GM13977 (cell line): ENCODE measurements around the gene UGT2B15.
"Not testable (repeated sequence)": the region's sequence is repeated elsewhere in the genome, so short reads cannot be mapped to it uniquely, and the experiment has no call there.

Source experiments
- DNase-seq: peaks from one replicate; pipeline ENCODE4 v3.0.0; 2012; ENCODE audit warnings: low spot score
- in situ Hi-C: fragments of 300-500 bp; cut with MboI; formaldehyde crosslinking; loops from one replicate; pipeline ENCODE4 v1.12.0; 2022; ENCODE audit warnings: low sequenced_read_pairs, low pct_unique_long_range_greater_than_20kb, mixed read lengths, inconsistent platforms; ENCODE audit not compliant: unreplicated experiment
- TF ChIP-seq, protein P1 (sequence below): IDR thresholded peaks from 2 replicates; pipeline ENCODE4 v1.5.1; 2012; ENCODE audit warnings: mild to moderate bottlenecking, control low read depth; ENCODE audit not compliant: insufficient read depth; ENCODE audit errors: extremely low read depth, missing control alignments

Gene UGT2B15

GRCh38 chr4:68670479-68670939 lies at the start of gene UGT2B15:
TSS of gene UGT2B15 (minus strand) at chr4:68670652. CDS start at chr4:68670618, 34 bp downstream.
- DNase-seq, in situ Hi-C loops: not testable (repeated sequence)

DNA sequence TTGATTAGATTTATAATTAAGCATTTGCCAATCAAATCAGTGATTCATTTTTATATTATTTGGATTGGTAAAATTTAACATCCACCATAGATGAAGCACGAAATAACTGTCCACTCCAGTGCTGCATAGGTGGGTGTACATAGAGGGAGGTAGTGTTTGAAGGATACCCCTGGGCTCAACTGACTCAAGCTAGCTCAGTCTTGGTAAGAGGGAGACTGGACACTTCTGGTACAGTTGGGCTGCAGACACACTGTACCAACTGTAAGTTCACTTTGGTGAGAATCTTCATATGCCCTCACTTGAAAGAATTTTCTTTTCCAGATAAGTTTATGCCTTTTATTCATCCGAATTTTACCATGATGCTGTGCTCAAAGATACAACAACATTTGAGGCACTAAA lies 48.6 kb upstream of the UGT2B15 start:
- in situ Hi-C loops = no loop called here
- TF ChIP-seq, protein P1, sequence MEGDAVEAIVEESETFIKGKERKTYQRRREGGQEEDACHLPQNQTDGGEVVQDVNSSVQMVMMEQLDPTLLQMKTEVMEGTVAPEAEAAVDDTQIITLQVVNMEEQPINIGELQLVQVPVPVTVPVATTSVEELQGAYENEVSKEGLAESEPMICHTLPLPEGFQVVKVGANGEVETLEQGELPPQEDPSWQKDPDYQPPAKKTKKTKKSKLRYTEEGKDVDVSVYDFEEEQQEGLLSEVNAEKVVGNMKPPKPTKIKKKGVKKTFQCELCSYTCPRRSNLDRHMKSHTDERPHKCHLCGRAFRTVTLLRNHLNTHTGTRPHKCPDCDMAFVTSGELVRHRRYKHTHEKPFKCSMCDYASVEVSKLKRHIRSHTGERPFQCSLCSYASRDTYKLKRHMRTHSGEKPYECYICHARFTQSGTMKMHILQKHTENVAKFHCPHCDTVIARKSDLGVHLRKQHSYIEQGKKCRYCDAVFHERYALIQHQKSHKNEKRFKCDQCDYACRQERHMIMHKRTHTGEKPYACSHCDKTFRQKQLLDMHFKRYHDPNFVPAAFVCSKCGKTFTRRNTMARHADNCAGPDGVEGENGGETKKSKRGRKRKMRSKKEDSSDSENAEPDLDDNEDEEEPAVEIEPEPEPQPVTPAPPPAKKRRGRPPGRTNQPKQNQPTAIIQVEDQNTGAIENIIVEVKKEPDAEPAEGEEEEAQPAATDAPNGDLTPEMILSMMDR = no peak
- no peak for DNase-seq

- DNase-seq = no peak
- TF ChIP-seq, protein P1 = no peak
- in situ Hi-C loops = no loop called here
These were observed 48.1 kb upstream of the UGT2B15 start for GRCh38 chr4:68718447-68719074.

DNA sequence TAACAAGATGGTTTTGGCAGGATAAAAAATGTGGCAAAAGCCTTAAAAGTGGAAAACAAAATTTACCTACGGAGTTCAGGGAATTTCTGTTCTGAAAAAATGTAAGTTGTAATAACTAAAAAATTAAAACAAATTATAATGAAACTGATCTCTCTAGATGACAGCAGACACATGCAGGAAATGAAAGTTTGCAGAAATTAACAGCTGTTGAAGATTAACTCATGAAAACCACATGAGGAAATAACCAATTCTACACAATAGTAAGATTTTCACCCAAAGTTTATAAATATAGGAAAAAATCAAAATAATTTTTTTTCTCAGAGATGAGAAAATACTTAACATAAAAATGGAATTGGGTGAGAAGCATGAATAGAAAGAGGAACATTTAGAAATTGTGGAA lies 47.5 kb upstream of the UGT2B15 start:
- DNase-seq = no peak
- in situ Hi-C loops = no loop called here
- TF ChIP-seq, protein P1 = no peak

DNA sequence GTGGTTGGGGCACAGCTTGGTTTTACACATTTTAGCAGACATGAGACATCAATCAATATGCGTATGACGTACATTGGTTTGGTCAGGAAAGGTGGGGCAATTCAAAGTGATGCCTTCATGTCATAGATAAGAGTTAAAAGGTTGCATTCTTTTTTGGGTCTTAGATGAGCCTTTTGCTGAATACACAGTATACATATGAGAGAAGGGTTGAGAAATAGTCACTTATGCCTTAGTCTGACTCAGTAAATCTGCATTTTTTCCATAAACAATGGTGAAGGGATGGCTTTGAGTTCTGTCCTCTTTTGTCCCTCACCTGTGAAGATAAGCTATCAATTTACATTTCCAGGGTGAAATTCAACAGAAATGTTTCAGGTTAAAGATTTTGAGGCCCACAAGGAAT lies 43.9 kb upstream of the UGT2B15 start:
- in situ Hi-C loops = no loop called here
- TF ChIP-seq, protein P1 = no peak
- DNase-seq = no peak

GRCh38 chr4:68712207-68712606 lies 41.8 kb upstream of the UGT2B15 start:
- in situ Hi-C loops = no loop called here
- TF ChIP-seq, protein P1 = no peak
- DNase-seq = no peak

- in situ Hi-C loops = no loop called here
- TF ChIP-seq, protein P1 = no peak
- DNase-seq = no peak
These were observed 38.1 kb upstream of the UGT2B15 start for GRCh38 chr4:68708566-68708965.

GRCh38 chr4:68703168-68703567 lies 32.7 kb upstream of the UGT2B15 start:
- DNase-seq, in situ Hi-C loops: not testable (repeated sequence)
